GM18867 (cell line): ENCODE results near the gene ZBTB7B.

Experiments used
- ATAC-seq: cut with Tn5 transposase; IDR thresholded peaks from one replicate; pipeline ENCODE4 v1.9.1; 2021; ENCODE audit warnings: mild to moderate bottlenecking, moderate library complexity; ENCODE audit not compliant: unreplicated experiment

Gene ZBTB7B

GRCh38 chr1:155002464-155003226 lies at the start of gene ZBTB7B:
Gene ZBTB7B, plus strand, starts transcription at chr1:155002802. Its CDS starts 11,859 bp downstream, at chr1:155014661.
- peak; percentile 1 for ATAC-seq

- no peak for ATAC-seq
These were observed 49.0 kb upstream of the ZBTB7B start for GRCh38 chr1:154953611-154954038.

GRCh38 chr1:154954541-154954940 lies 48.1 kb upstream of the ZBTB7B start:
- ATAC-seq: no peak

- ATAC-seq: peak; percentile 48
These were observed 47.4 kb upstream of the ZBTB7B start for GRCh38 chr1:154955039-154955717.

- peak; percentile 60 for ATAC-seq
These were observed 46.7 kb upstream of the ZBTB7B start, which contains the start of gene PBXIP1 for GRCh38 chr1:154955718-154956543. Gene PBXIP1, minus strand, starts transcription at chr1:154956099. Its CDS starts 2,378 bp downstream, at chr1:154953721.

GRCh38 chr1:154956544-154956941 lies 46.1 kb upstream of the ZBTB7B start:
- no peak for ATAC-seq

- ATAC-seq: no peak
These were observed 45.4 kb upstream of the ZBTB7B start for GRCh38 chr1:154957091-154957657.

GRCh38 chr1:154958036-154958435 lies 44.6 kb upstream of the ZBTB7B start:
- ATAC-seq: no peak

- ATAC-seq: no peak
These were observed 43.7 kb upstream of the ZBTB7B start for GRCh38 chr1:154958681-154959425.

- no peak for ATAC-seq
These were observed 43.2 kb upstream of the ZBTB7B start for GRCh38 chr1:154959426-154959780.

GRCh38 chr1:154960446-154961136 lies 42.0 kb upstream of the ZBTB7B start:
- no peak for ATAC-seq

- ATAC-seq: peak; percentile 66
These were observed 41.1 kb upstream of the ZBTB7B start, which contains the start of gene PYGO2 for GRCh38 chr1:154961207-154962155. Gene PYGO2, minus strand, starts transcription at chr1:154961782. Its CDS starts 206 bp downstream, at chr1:154961576.

- no peak for ATAC-seq
These were observed 40.3 kb upstream of the ZBTB7B start for GRCh38 chr1:154962156-154962749.

GRCh38 chr1:154962795-154963330 lies 39.7 kb upstream of the ZBTB7B start:
- no peak for ATAC-seq

GRCh38 chr1:154963643-154964042 lies 39.0 kb upstream of the ZBTB7B start:
- no peak for ATAC-seq

GRCh38 chr1:154964359-154964758 lies 38.2 kb upstream of the ZBTB7B start:
- no peak for ATAC-seq

GRCh38 chr1:154966111-154966510 lies 36.5 kb upstream of the ZBTB7B start:
- no peak for ATAC-seq
